Activated gamma-delta T cell (primary cell): ENCODE data around the gene POPDC2.

Experiments used
- DNase-seq: peaks from one replicate; lab custom pipeline; 2025; lab: John Stamatoyannopoulos, UW

POPDC2 gene

GRCh38 chr3:119639494-119640350 is 20.7 kb downstream of the POPDC2 start:
- no peak for DNase-seq

GRCh38 chr3:119637679-119638477 is 22.5 kb downstream of the POPDC2 start:
- no peak for DNase-seq

- no peak for DNase-seq
Measured at GRCh38 chr3:119636891-119637611, 23.3 kb downstream of the POPDC2 start.

GRCh38 chr3:119636249-119636648 is 24.1 kb downstream of the POPDC2 start:
- no peak for DNase-seq

- no peak for DNase-seq
Measured at GRCh38 chr3:119635719-119636118, 24.7 kb downstream of the POPDC2 start.

GRCh38 chr3:119632829-119633228 is 27.6 kb downstream of the POPDC2 start:
- no peak for DNase-seq

- DNase-seq = no peak
Measured at GRCh38 chr3:119632216-119632615, 28.2 kb downstream of the POPDC2 start.

- no peak for DNase-seq
Measured at GRCh38 chr3:119631516-119631915, 28.9 kb downstream of the POPDC2 start.

GRCh38 chr3:119630880-119631329 is 29.5 kb downstream of the POPDC2 start:
- DNase-seq = no peak

GRCh38 chr3:119630128-119630879 is 30.1 kb downstream of the POPDC2 start:
- DNase-seq = no peak

GRCh38 chr3:119628816-119629445 is 31.5 kb downstream of the POPDC2 start:
- DNase-seq = no peak

- no peak for DNase-seq
Measured at GRCh38 chr3:119628390-119628789, 32.0 kb downstream of the POPDC2 start.

GRCh38 chr3:119627461-119627860 is 32.9 kb downstream of the POPDC2 start:
- DNase-seq = no peak

GRCh38 chr3:119626196-119626595 is 34.2 kb downstream of the POPDC2 start:
- no peak for DNase-seq

GRCh38 chr3:119625451-119626153 is 34.8 kb downstream of the POPDC2 start:
- DNase-seq = no peak

GRCh38 chr3:119624002-119624720 is 36.2 kb downstream of the POPDC2 start:
- no peak for DNase-seq

GRCh38 chr3:119620899-119621298 is 39.5 kb downstream of the POPDC2 start:
- DNase-seq = no peak

- DNase-seq = no peak
Measured at GRCh38 chr3:119619094-119619493, 41.3 kb downstream of the POPDC2 start.

GRCh38 chr3:119616056-119616455 is 44.3 kb downstream of the POPDC2 start:
- DNase-seq = no peak

- no peak for DNase-seq
Measured at GRCh38 chr3:119613872-119614271, 46.5 kb downstream of the POPDC2 start.
